Ovary (tissue), 9 donors: ENCODE data around the gene BLOC1S4. TPM values are rescaled to one million over a fixed set of nuclear protein-coding genes. Genes with fewer than 3 reads are reported as not detected.
A peak's percentile ranks its signal among the peaks of the same experiment; 100 is the strongest.

Experiments
- DNase-seq, 5 donors: peaks; one replicate each; pipeline ENCODE4 v3.0.0-alpha.2; 2019 to 2020
- H3K27ac ChIP-seq, 2 donors: fragments of 200-600 bp; one replicate each; pipeline versions ENCODE4 v1.5.1 to v1.8.0; 2019 to 2022
- H3K27me3 ChIP-seq: fragments of 200-600 bp; one replicate; pipeline ENCODE4 v1.8.0; 2022
- H3K36me3 ChIP-seq: fragments of 200-600 bp; sonication (generic); one replicate; pipeline ENCODE4 v1.5.1; 2019
- H3K4me1 ChIP-seq: one replicate; pipeline ENCODE4 v1.8.1; 2013; ENCODE audit warnings: mild to moderate bottlenecking, moderate library complexity; ENCODE audit not compliant: insufficient read depth
- H3K4me3 ChIP-seq: fragments of 200-600 bp; sonication (generic); one replicate; pipeline ENCODE4 v1.5.1; 2017
- H3K9me3 ChIP-seq, 2 donors: fragments of 200-600 bp in 1 of 2; sonication (generic) in 1 of 2; one replicate each; pipeline versions ENCODE4 v1.5.1 to v1.8.1; 2013 to 2019; ENCODE audit warnings: mild to moderate bottlenecking in 1 of 2, moderate library complexity in 1 of 2
- EP300 ChIP-seq: sonication (generic); formaldehyde crosslinking; IDR thresholded peaks from one replicate; pipeline ENCODE4 v1.6.1; 2017; ENCODE audit warnings: antibody characterized with exemption
- POLR2A ChIP-seq: fragments of 450-650 bp; IDR thresholded peaks from one replicate; pipeline ENCODE4 v1.6.1; 2017; ENCODE audit warnings: antibody characterized with exemption, mild to moderate bottlenecking, moderate library complexity
- WGBS, 3 donors: extraction: QIAGEN DNeasy Blood & Tissue Kit in 1 of 3; methylation state at CpG; one replicate each; pipeline versions ENCODE4 v1.1.5 to v1.1.7; 2013 to 2017; 5-methylcytosine and 5-hydroxymethylcytosine counted together
- intact Hi-C, 4 donors: fragments of 100-400 bp; cut with DNase I; formaldehyde crosslinking; loops; one replicate each; pipeline versions ENCODE4 v1.11.0 to v1.15.1; 2022 to 2023
- polyA plus RNA-seq, 2 donors: library from polyadenylated mRNA; stranded (reverse); fragments of 200-250 nt in 1 of 2; fragments of 350-450 nt in 1 of 2; fragmentation: Illumina TruSeq in 1 of 2; extraction: RNeasy Lipid Tissue Mini Kit (QIAGEN cat#74804) in 1 of 2; gene quantifications; one replicate each; pipeline ENCODE4 v1.2.3, GENCODE V29; 2013 to 2014
- total RNA-seq, 7 donors: library from RNA; depleted of rRNA in 2 of 7; stranded (reverse); fragments of >200 nt in 2 of 7; fragmentation: NEBNext Ultra II Directional in 3 of 7; extraction: Animal tissue kit (Norgen Biotek cat#: 25700) in 3 of 7; gene quantifications; one replicate each; pipeline versions ENCODE4 v1.1.0 to v1.2.4, GENCODE V29; 2016 to 2023
- TF ChIP-seq, protein P1 (sequence below), 3 donors: fragments of 450-650 bp in 2 of 3; fragments of 200-600 bp in 1 of 3; IDR thresholded peaks; one replicate each; pipeline versions ENCODE4 v1.5.1 to v1.8.0; 2016 to 2022; ENCODE audit warnings: antibody characterized with exemption in 3 of 3, mild to moderate bottlenecking in 1 of 3
- donor health status: DM: no; HTN: no; CAD: no; lungs with moderate emphysema.
- donor health status: DM: no; HTN: no; CAD: no.
- donor health status: Bipolar disorder and iron deficiency.
- donor health status: DM: yes; HTN: yes; CAD: no.
- donor health status: DM: no; HTN: no; CAD: no.
- donor health status: DM: yes; HTN: yes; CAD: no.

BLOC1S4 gene
- total and polyA plus RNA-seq, 9 donors = 8.8 to 26.9 (median 16.9) TPM

DNA sequence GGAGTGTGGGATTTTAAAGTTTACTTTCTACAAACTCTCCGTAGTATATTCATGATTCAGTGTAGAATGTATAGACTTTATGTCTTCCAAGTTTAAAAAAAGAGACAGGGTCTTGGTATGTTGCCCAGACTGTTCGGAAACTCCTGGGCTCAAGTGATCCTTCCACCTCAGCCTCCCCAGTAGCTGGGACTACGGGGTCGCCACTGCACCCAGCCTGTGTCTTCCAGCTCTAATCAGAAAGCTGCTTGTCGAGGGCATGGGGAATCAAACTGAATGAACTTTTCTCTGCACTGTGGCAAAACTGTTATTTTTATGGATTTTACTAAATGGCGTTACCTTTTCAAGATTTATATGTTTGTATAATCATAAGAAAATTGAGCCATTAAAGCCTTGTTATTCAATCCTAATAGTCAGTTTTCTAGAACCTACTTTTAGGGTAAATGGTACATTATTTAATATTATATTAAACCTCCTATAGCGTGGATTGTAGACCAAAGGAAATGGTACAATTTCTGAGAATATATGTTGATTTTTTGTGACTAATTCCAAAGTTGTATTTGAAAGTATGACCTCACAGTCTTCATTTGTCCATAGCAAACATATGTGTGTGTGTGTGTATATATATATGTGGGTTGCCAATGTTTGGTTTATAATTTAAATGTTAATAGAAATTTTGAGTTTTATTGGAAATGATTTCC lies 1.1 kb downstream of the BLOC1S4 start:
- Histone ChIP-seq H3K9me3 (no peaks in the 10 kb centered on the region), H3K27ac (peak overlapping the region in 1 of 2 donors; percentile 95), H3K4me1 (peaks cover 7% of the 10 kb centered on the region), H3K36me3 (no peaks in the 10 kb centered on the region), H3K27me3 (no peaks in the 10 kb centered on the region), H3K4me3 (peak overlapping the region; percentile 74)
- intact Hi-C loops = loop anchor here in 2 of 4 donors (2.0 to 10.0 kb wide), 2 partner anchors 72 to 352 kb away; partner anchors contain the start of genes GRPEL1 (in 1 of the 2) and MRFAP1 (in 1 of the 2)
- WGBS, 3 donors = 14 to 19% (median 16%) methylated on average over 7 of the region's 7 CpGs
- DNase-seq = no peak
- TF ChIP-seq POLR2A (no peak), EP300 (no peak)
- TF ChIP-seq, protein P1, sequence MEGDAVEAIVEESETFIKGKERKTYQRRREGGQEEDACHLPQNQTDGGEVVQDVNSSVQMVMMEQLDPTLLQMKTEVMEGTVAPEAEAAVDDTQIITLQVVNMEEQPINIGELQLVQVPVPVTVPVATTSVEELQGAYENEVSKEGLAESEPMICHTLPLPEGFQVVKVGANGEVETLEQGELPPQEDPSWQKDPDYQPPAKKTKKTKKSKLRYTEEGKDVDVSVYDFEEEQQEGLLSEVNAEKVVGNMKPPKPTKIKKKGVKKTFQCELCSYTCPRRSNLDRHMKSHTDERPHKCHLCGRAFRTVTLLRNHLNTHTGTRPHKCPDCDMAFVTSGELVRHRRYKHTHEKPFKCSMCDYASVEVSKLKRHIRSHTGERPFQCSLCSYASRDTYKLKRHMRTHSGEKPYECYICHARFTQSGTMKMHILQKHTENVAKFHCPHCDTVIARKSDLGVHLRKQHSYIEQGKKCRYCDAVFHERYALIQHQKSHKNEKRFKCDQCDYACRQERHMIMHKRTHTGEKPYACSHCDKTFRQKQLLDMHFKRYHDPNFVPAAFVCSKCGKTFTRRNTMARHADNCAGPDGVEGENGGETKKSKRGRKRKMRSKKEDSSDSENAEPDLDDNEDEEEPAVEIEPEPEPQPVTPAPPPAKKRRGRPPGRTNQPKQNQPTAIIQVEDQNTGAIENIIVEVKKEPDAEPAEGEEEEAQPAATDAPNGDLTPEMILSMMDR (IDR thresholded peaks at IDR 0.05) = no peak

GRCh38 chr4:6718932-6719610 lies 3.1 kb downstream of the BLOC1S4 start:
- intact Hi-C loops = loop anchor here in 1 of 4 donors (10.0 kb wide), 1 partner anchor 74 kb away; the partner anchor contains the start of gene MRFAP1
- 70 to 77% (median 74%) methylated on average over 7 of the region's 7 CpGs for WGBS, 3 donors
- no peak for DNase-seq
- H3K27me3 ChIP-seq = no peaks in the 10 kb centered on the region
- TF ChIP-seq, protein P1 (IDR thresholded peaks at IDR 0.05) = no peak
- TF ChIP-seq EP300 (no peak), POLR2A (no peak)
- H3K36me3 ChIP-seq = no peaks in the 10 kb centered on the region
- H3K9me3 ChIP-seq = no peaks in the 10 kb centered on the region
- H3K27ac ChIP-seq = no peak overlapping the region
- no peak overlapping the region for H3K4me3 ChIP-seq
- peaks cover 7% of the 10 kb centered on the region for H3K4me1 ChIP-seq

GRCh38 chr4:6719611-6720179 lies 3.7 kb downstream of the BLOC1S4 start:
- 54 to 63% (median 54%) methylated on average over 8 of the region's 8 CpGs for WGBS, 3 donors
- intact Hi-C loops = loop anchor here (2.0 to 10.0 kb wide), 6 partner anchors 63 to 355 kb away; partner anchors contain the start of genes KIAA0232 (in 1 of the 4) and MRFAP1 (in 1 of the 4)
- TF ChIP-seq POLR2A (no peak), EP300 (no peak)
- TF ChIP-seq, protein P1 (IDR thresholded peaks at IDR 0.05) = no peak
- H3K4me1 ChIP-seq = peaks cover 7% of the 10 kb centered on the region
- H3K36me3 ChIP-seq = no peaks in the 10 kb centered on the region
- no peak for DNase-seq
- no peaks in the 10 kb centered on the region for H3K9me3 ChIP-seq
- H3K27ac ChIP-seq = no peak overlapping the region
- H3K4me3 ChIP-seq = no peak overlapping the region
- H3K27me3 ChIP-seq = no peaks in the 10 kb centered on the region

DNA sequence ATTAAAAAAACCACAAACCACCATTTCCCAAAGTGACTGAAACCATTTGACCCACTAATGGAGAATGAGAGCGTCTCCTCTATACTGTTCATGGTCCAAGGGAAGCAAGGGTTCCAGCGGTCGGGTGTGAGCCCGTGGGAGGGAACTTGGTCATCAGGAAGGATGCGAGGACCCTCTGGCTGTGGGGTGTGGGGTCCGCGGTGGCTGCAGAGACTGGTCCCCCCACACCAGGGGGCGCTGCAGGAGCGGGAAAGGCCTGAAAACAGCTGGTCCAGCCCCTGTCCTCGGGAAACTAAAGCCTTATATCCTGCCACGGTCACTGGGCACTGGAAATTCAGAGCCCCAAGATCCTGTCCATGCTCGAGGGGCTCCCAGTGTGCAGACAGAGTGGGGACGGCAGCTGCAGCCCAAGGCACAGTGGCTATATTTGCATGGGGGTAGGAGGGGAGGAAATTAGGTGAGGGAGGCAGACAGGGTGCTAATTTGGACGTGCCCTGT lies 4.3 kb downstream of the BLOC1S4 start:
- Histone ChIP-seq H3K9me3 (no peaks in the 10 kb centered on the region), H3K4me3 (no peak overlapping the region), H3K27ac (no peak overlapping the region), H3K27me3 (no peaks in the 10 kb centered on the region), H3K36me3 (no peaks in the 10 kb centered on the region), H3K4me1 (peaks cover 7% of the 10 kb centered on the region)
- intact Hi-C loops = loop anchor here (2.0 to 10.0 kb wide), 5 partner anchors 62 to 355 kb away; partner anchors contain the start of gene KIAA0232 (in 1 of the 4)
- DNase-seq = peak; percentile 85 to 94 (median 89)
- 4 to 6% (median 5%) methylated on average over 14 of the region's 14 CpGs for WGBS, 3 donors
- TF ChIP-seq, protein P1 (IDR thresholded peaks at IDR 0.05) = peak; percentile 77 to 95 (median 92)
- no peak for TF ChIP-seq POLR2A
